Epithelial cell of esophagus (primary cell): ENCODE results near the gene CFAP69.

ENCODE experiments used
- DNase-seq: peaks from one replicate; pipeline ENCODE4 v3.0.0; 2010; ENCODE audit warnings: low read depth
- H3K4me3 ChIP-seq: 2 replicates; pipeline ENCODE4 v1.5.1; 2011; ENCODE audit warnings: mild to moderate bottlenecking, low read length, control low read depth
- TF ChIP-seq, protein P1 (sequence below): IDR thresholded peaks from 2 replicates; pipeline ENCODE4 v1.5.1; 2011; ENCODE audit warnings: low read depth, mild to moderate bottlenecking, low read length, control low read depth, inconsistent platforms; ENCODE audit not compliant: insufficient read depth; ENCODE audit errors: missing control alignments

The CFAP69 gene

DNA sequence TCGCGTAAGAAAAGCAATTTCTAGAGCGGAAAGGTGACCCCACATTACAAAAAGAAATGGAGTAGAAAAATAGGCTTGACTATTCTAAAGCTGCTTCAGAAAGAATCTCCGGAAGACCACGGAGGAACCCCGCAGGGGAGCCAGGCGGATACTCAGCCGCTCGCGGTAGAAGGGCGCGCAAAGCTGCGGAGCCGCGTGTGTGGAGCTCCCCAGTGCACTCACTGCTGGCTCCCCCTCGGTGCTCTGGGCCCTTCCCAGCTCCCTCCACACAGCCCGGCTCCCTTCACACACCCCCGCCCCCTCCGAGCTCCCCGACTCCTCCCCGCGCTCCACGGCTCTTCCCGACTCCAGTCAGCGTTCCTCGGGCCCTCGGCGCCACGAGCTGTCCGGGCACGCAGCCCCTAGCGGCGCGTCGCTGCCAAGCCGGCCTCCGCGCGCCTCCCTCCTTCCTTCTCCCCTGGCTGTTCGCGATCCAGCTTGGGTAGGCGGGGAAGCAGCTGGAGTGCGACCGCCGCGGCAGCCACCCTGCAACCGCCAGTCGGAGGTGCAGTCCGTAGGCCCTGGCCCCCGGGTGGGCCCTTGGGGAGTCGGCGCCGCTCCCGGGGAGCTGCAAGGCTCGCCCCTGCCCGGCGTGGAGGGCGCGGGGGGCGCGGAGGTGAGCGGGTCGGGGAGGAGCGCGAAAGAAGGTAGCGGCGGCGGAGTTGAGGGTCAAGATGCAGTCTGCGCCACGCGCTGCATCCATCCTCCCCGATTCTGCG is 33.4 kb upstream of the CFAP69 start, which contains the start of gene STEAP2:
TSS of gene STEAP2 (plus strand) at position 350 of the 758 bp plus-strand sequence. CDS start 13,343 bp downstream, outside the sequence.
- peak; percentile 87 for DNase-seq
- TF ChIP-seq, protein P1, sequence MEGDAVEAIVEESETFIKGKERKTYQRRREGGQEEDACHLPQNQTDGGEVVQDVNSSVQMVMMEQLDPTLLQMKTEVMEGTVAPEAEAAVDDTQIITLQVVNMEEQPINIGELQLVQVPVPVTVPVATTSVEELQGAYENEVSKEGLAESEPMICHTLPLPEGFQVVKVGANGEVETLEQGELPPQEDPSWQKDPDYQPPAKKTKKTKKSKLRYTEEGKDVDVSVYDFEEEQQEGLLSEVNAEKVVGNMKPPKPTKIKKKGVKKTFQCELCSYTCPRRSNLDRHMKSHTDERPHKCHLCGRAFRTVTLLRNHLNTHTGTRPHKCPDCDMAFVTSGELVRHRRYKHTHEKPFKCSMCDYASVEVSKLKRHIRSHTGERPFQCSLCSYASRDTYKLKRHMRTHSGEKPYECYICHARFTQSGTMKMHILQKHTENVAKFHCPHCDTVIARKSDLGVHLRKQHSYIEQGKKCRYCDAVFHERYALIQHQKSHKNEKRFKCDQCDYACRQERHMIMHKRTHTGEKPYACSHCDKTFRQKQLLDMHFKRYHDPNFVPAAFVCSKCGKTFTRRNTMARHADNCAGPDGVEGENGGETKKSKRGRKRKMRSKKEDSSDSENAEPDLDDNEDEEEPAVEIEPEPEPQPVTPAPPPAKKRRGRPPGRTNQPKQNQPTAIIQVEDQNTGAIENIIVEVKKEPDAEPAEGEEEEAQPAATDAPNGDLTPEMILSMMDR = peak; percentile 36
- H3K4me3 ChIP-seq = peak within 1 kb of the TSS; percentile 56

DNA sequence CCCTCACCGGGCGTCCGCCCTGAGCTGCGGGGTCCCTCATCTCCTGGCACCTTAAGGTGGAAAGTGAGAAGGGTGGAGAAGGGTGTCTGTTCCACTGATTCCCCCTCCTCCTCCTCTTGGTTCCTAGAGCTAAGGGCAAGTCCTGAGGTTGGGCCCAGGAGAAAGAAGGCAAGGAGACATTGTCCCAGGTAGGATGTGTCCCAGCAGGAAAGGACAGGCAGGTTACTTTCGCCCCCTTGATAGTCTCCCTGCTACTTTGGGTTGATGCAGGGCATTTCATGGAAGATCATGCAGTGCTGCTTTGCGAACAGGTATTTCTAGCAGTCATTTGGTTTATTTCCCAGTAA is 32.9 kb upstream of the CFAP69 start:
- no peak for DNase-seq
- H3K4me3 ChIP-seq = peak overlapping the region; percentile 56
- TF ChIP-seq, protein P1 = no peak

DNA sequence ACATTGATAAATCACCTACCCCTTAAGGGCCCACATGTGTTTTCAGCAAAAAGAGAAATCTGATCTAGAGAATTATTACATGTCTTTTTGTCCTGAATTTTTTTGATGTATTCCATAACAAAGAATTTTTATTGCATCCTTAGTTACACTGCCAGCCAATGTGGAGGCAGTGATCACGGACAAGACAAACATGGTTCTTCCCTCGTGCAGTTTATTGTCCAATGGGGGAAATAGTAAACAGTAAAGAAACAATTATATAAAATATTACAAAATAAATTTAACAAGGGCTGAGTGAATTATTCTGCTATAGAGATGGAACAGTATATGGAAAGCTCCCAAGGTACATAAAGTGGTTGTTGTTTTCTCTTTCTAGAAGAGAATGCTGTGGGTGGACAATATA is 31.5 kb upstream of the CFAP69 start:
- no peak for DNase-seq
- no peak overlapping the region for H3K4me3 ChIP-seq
- TF ChIP-seq, protein P1 = no peak

DNA sequence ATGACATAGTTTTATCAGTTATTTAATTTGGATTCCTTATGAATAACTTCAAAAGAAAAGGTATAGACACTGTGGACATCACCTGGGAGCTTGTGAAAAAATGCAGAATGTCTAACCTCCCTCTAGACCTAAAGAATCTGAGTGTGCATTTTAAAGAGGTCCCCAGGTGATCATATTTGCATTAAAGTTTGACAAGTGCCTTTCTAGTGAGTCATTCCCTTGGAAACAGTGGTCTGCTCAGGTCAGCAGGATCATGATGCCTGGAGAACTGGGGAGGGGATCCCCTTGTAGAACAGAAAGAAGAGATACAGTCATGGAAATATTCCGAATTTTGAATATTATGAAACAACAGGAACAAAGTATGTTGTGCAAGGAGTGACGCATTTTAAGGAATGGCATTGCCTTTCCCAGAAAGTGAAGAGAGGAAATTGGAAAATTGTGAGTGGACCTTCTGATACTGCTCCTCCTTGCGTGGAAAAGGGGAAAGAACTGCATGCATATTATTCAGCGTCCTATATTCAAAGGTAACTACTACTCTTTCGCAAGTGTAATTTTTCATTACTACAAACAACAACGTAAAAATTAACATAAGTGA is 28.8 kb upstream of the CFAP69 start:
- no peak for DNase-seq
- TF ChIP-seq, protein P1 = no peak
- H3K4me3 ChIP-seq = no peak overlapping the region

DNA sequence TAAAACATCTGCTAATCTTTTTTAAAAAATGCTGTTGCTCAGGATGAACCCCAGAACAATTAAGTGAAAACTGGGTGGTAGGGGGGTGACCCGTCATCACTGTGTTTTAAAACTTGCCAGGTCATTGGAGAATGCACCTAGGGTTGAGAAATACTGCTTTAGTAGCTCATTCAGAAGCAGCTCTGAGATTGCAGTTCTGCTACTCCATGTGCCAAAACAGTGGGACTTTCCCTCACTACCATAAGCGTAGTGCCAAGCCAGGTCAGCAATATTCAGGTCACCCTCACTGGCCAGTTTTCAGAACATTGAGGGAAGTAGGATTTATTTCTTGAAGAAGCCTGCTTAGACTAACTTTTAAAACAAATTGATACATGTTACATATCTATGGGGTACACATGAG is 28.2 kb upstream of the CFAP69 start:
- no peak for DNase-seq
- TF ChIP-seq, protein P1 = no peak
- no peak overlapping the region for H3K4me3 ChIP-seq

DNA sequence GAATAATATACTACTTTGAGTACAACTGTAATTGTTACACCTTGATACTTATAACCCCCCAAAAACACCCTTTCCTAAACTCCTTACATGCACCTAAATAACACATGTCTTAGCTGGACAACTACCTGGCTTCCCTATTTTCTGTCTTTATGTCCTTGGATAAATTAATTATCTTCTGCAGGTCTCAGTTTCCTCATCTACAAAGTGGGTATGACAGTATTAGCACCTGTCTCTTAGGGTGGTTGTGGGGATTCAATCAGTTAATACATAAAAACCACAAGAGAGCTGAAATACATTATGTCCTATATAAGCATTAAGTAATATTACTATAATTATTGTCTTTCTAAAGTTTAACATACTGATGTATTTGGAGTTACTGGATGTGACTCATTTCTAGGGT is 22.6 kb upstream of the CFAP69 start:
- no peak for DNase-seq
- H3K4me3 ChIP-seq = no peak overlapping the region
- TF ChIP-seq, protein P1 = no peak
